ENCODE results near the gene SIRT2.
A peak's percentile ranks its signal among the peaks of the same experiment; 100 is the strongest.

Gene SIRT2

DNA sequence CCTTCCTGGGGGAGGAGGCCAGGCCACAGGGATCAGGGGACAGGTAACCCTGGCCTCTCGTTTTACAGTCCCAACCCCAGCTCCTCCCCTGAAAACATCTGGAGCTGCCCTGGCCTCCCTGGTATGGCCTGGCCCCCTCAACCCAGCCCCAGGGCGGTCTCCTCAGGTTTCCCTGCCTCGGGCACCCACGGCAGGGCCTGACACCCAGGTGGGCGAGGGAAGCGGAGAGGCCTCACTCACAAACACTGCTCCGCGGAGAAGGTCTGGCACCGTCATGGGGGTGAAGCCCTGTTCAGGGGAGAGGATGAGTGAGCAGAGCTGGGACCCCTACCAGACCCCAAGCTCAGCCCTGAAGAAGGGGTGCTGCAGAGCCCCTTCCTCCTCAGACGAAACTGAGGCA lies 19.1 kb upstream of the SIRT2 start:
- no peak overlapping the region for H3K4me3 ChIP-seq (ENCODE audit: control insufficient read depth, low read depth, low read length)
- no peak for DNase-seq (ENCODE audit: low read depth)
- TF ChIP-seq, protein P1, sequence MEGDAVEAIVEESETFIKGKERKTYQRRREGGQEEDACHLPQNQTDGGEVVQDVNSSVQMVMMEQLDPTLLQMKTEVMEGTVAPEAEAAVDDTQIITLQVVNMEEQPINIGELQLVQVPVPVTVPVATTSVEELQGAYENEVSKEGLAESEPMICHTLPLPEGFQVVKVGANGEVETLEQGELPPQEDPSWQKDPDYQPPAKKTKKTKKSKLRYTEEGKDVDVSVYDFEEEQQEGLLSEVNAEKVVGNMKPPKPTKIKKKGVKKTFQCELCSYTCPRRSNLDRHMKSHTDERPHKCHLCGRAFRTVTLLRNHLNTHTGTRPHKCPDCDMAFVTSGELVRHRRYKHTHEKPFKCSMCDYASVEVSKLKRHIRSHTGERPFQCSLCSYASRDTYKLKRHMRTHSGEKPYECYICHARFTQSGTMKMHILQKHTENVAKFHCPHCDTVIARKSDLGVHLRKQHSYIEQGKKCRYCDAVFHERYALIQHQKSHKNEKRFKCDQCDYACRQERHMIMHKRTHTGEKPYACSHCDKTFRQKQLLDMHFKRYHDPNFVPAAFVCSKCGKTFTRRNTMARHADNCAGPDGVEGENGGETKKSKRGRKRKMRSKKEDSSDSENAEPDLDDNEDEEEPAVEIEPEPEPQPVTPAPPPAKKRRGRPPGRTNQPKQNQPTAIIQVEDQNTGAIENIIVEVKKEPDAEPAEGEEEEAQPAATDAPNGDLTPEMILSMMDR (conservative IDR thresholded peaks at IDR 0.05; ENCODE audit: control insufficient read depth, insufficient read depth, low read depth, low read length): no peak

DNA sequence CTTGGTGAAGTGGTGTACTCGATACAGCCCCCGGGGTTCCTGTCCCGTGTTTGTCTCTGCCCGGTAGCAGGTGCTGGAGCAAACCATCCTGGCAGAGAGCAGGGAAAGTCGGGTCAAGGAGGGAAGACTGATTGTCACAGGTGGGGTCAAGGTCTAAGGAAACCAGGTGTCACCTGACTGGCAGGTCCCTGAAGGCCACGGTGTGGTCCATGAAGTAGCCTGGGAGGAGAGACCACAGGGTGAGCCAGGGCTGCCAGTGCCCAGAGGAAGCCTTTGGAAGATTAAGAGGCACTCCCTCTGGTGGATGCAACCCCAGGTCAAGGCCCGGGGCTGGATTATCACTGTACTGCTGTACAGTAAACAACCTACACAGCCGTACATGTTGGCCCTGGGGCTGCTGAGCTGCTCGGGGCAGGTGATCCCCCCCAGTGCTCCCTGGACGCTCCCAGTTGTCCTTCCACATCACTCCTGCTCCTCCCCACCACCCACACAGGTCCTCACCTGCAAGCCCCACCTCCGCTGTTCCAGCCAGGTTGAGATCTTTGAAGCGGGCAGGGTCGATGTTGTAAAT lies 18.6 kb upstream of the SIRT2 start:
- TF ChIP-seq, protein P1 (conservative IDR thresholded peaks at IDR 0.05; ENCODE audit: control insufficient read depth, insufficient read depth, low read depth, low read length): peak; percentile 5
- peak; percentile 9 for DNase-seq (ENCODE audit: low read depth)
- H3K4me3 ChIP-seq (ENCODE audit: control insufficient read depth, low read depth, low read length): no peak overlapping the region

DNA sequence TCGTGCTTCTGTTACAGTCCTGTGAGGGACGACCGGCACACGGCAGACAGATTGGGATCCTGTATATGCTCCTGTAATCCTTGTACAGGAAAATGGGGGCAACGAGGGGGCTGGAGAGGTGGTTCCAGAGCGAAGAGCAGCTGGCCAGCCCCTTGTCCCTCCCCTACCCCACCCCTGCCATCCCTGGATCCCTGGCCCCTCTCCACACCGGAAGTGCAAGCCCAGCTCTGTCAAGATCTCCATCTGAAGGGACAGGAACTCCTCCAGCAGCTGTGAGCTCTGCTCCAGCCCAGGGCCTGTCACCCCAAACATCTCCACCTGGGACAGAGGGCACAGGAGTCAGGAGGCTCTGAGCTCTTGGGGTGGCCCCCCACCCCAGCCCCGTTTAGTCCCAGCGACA lies 18.1 kb upstream of the SIRT2 start:
- H3K4me3 ChIP-seq (ENCODE audit: control insufficient read depth, low read depth, low read length): no peak overlapping the region
- no peak for DNase-seq (ENCODE audit: low read depth)
- TF ChIP-seq, protein P1 (conservative IDR thresholded peaks at IDR 0.05; ENCODE audit: control insufficient read depth, insufficient read depth, low read depth, low read length): no peak

DNA sequence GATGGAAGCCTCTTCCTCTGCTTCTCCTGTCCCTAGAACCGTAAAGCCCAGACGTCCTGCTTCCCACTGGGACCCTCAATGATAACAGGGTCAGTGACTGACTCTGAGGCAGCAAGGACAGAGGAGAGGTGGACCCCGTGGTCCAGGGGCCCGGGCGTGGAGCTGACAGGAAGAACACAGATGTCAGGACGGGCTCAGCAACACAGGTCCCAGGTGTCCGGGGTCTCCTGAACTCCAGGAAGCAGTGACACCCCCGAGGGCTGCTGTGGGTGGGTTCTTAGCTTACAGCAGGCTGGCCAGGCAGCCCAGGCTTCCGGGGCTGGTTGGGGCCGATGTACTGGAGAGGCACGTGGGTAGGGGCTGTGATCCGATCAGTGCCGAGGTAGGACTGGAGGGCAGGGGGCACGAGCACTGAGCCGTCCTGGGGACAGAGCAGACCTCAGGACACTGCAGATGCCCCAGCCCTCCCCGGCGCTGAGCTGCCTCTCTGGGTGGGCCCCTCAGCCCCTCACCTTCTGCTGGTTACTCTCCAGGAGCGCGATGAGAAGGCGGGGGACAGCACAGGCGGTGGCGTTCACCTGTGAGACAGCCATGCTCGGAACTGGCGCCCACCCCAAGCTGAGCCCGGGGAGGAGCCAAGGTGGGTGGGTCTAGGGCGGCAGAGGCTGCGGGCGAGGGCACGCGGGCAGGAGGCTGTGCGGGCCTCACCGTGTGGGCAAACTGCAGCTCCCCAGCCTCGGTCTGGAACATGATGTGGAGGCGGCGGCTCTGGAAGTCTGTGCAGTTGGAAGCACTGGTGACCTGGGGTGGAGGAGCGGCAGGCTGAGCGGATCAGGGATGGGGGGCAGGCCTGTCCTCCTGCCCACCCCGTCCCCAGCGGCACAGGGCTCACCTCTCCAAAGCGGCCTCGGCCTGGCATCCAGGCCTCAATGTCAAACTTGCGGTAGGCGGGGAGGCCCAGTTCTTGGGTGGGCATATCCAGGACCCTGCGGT lies 16.2 kb upstream of the SIRT2 start:
- TF ChIP-seq, protein P1 (conservative IDR thresholded peaks at IDR 0.05; ENCODE audit: control insufficient read depth, insufficient read depth, low read depth, low read length): no peak
- DNase-seq (ENCODE audit: low read depth): no peak

DNA sequence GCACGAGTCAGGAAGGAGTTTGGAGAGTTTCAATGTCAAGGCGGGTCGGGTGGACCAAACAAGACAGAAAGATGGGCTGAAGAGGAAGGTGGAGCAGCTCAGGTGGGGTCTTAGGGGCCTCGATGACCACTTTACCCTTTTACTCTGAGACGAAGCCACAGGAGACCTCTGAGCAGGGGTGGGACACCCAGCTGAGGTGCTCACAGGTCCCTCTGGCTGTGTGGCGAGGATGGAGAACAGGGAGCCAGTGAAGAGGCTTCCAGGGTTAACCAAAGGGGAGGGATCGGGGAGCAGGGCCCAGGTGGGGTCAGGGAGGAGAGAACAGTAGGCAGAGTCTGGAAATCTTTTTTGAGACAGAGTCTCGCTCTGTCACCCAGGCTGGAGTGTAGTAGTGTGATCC lies 14.5 kb upstream of the SIRT2 start:
- TF ChIP-seq, protein P1 (conservative IDR thresholded peaks at IDR 0.05; ENCODE audit: control insufficient read depth, insufficient read depth, low read depth, low read length): no peak
- no peak for DNase-seq (ENCODE audit: low read depth)
- no peak overlapping the region for H3K4me3 ChIP-seq (ENCODE audit: control insufficient read depth, low read depth, low read length)

More for the DNA sequence above, 16.2 kb upstream of the SIRT2 start:
- H3K4me3 ChIP-seq (ENCODE audit: control insufficient read depth, low read depth, low read length): no peak overlapping the region

DNA sequence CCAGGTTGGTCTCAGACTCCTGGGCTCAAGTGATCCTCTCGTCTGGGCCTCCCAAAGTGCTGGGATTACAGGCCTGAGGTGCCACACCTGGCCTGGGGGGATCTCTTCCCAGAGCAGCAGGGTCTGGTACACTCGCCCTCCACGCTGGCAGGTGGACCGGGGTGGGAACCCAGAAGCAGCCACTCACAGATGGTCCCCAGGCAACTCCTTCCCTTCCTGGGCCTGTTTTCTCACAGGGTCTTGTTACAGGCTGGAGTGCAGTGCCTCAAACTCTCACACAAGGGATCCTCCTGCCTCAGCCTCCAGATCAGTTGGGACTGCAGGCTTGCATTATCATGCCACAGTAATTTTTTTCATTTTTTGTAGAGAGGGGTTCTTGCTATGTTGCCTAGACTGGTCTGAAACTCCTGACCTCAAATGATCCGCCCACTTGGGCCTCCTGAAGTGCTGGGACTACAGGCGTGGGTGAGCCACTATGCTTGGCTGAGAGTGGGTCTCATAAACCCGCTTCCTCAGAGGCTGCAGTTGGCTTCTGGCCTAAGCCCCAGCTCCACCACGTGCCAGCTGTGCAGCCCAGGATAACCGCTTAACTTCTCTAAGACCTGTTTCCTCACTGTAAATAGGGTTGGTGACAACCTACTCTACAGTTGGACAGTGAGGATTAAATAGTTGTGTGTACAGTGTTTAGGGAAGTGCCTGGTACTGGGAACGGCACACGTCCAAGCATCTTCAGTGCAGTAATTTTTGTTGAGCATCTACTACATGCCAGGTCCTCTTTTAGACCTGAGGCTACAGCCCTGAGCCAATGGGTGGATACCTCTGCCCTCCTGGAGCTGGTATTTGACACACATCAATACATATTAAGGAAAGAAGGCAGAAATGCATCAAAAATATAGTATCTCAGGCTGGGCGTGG lies 13.4 kb upstream of the SIRT2 start:
- DNase-seq (ENCODE audit: low read depth): peak; percentile 7
- TF ChIP-seq, protein P1 (conservative IDR thresholded peaks at IDR 0.05; ENCODE audit: control insufficient read depth, insufficient read depth, low read depth, low read length): no peak
- no peak overlapping the region for H3K4me3 ChIP-seq (ENCODE audit: control insufficient read depth, low read depth, low read length)
